Vagina (tissue), 2 donors: ENCODE results near the gene RYR1. TPM values are rescaled to one million over a fixed set of nuclear protein-coding genes. Genes with fewer than 3 reads are reported as not detected.
A peak's percentile ranks its signal among the peaks of the same experiment; 100 is the strongest.

Source experiments
- DNase-seq, 2 donors: peaks; one replicate each; pipeline ENCODE4 v3.0.0-alpha.2; 2017; ENCODE audit errors: extremely low spot score in 2 of 2
- H3K27ac ChIP-seq: fragments of 200-600 bp; sonication (generic); one replicate; pipeline ENCODE4 v1.5.1; 2019
- H3K27me3 ChIP-seq: fragments of 200-600 bp; sonication (generic); one replicate; pipeline ENCODE4 v1.5.1; 2019
- H3K36me3 ChIP-seq, 2 donors: fragments of 200-600 bp; sonication (generic); one replicate each; pipeline ENCODE4 v1.5.1; 2017 to 2019
- H3K4me1 ChIP-seq: fragments of 200-600 bp; sonication (generic); one replicate; pipeline ENCODE4 v1.5.1; 2019
- H3K4me3 ChIP-seq, 2 donors: fragments of 200-600 bp; sonication (generic); 1 replicate in 1 of 2; 2 replicates in 1 of 2; pipeline ENCODE4 v1.5.1; 2016 to 2019
- H3K9me3 ChIP-seq: fragments of 200-600 bp; sonication (generic); one replicate; pipeline ENCODE4 v1.5.1; 2019
- POLR2A ChIP-seq, 2 donors: fragments of 450-650 bp; IDR thresholded peaks; one replicate each; pipeline ENCODE4 v1.6.1; 2017; ENCODE audit warnings: antibody characterized with exemption in 2 of 2, mild to moderate bottlenecking in 2 of 2, moderate library complexity in 2 of 2
- POLR2AphosphoS5 ChIP-seq, 2 donors: sonication (generic); formaldehyde crosslinking; IDR thresholded peaks; one replicate each; pipeline ENCODE4 v1.9.0; 2017; ENCODE audit warnings: antibody characterized with exemption in 2 of 2, mild to moderate bottlenecking in 2 of 2, low read depth in 1 of 2; ENCODE audit not compliant: insufficient read depth in 1 of 2
- intact Hi-C: fragments of 100-400 bp; cut with DNase I; formaldehyde crosslinking; loops from one replicate; pipeline ENCODE4 v1.15.1; 2023
- total RNA-seq: library from RNA; depleted of rRNA; stranded (reverse); fragments of >200 nt; gene quantifications from one replicate; pipeline ENCODE4 v1.2.3, GENCODE V29; 2016
- TF ChIP-seq, protein P1 (sequence below), 3 experiments: fragments of 450-650 bp in 2 of 3; fragments of 200-600 bp in 1 of 3; sonication (generic) in 1 of 3; IDR thresholded peaks; one replicate each; pipeline ENCODE4 v1.5.1; 2017 to 2019; ENCODE audit warnings: antibody characterized with exemption in 3 of 3, mild to moderate bottlenecking in 2 of 3, moderate library complexity in 2 of 3

The RYR1 gene
- total RNA-seq, 1 donor from 2014 or later: 1.5 TPM

DNA sequence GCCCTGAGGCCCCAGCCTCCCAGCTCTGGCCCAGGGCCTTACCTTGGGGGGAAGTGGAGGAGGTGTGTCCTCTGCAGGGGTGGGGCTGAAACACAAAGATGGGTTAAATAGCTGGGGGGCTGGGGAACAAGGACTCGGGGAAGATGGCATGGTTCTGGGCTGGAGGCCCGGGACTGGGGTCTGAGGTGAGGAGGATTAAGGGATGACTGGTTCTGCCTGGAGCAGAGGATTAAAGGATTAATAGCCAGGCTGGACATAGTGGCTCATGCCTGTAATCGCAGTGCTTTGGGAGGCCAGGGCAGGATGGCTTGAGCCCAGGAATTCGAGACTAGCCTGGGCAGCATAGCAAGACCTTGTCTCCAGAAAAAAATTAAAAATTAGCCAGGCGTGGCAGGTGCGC lies 172.6 kb downstream of the RYR1 start:
- H3K36me3 ChIP-seq: no peaks in the 10 kb centered on the region
- H3K27me3 ChIP-seq: no peaks in the 10 kb centered on the region
- no peak for DNase-seq
- intact Hi-C loops: no loop called here
- H3K4me3 ChIP-seq: no peak overlapping the region
- H3K4me1 ChIP-seq: no peaks in the 10 kb centered on the region
- no peaks in the 10 kb centered on the region for H3K9me3 ChIP-seq
- TF ChIP-seq, protein P1, sequence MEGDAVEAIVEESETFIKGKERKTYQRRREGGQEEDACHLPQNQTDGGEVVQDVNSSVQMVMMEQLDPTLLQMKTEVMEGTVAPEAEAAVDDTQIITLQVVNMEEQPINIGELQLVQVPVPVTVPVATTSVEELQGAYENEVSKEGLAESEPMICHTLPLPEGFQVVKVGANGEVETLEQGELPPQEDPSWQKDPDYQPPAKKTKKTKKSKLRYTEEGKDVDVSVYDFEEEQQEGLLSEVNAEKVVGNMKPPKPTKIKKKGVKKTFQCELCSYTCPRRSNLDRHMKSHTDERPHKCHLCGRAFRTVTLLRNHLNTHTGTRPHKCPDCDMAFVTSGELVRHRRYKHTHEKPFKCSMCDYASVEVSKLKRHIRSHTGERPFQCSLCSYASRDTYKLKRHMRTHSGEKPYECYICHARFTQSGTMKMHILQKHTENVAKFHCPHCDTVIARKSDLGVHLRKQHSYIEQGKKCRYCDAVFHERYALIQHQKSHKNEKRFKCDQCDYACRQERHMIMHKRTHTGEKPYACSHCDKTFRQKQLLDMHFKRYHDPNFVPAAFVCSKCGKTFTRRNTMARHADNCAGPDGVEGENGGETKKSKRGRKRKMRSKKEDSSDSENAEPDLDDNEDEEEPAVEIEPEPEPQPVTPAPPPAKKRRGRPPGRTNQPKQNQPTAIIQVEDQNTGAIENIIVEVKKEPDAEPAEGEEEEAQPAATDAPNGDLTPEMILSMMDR (IDR thresholded peaks at IDR 0.05): no peak
- TF ChIP-seq POLR2AphosphoS5 (IDR thresholded peaks at IDR 0.05; ENCODE audit: insufficient read depth in 1 of 2, low read depth in 1 of 2) (no peak), POLR2A (IDR thresholded peaks at IDR 0.05) (no peak)
- H3K27ac ChIP-seq: no peak overlapping the region

DNA sequence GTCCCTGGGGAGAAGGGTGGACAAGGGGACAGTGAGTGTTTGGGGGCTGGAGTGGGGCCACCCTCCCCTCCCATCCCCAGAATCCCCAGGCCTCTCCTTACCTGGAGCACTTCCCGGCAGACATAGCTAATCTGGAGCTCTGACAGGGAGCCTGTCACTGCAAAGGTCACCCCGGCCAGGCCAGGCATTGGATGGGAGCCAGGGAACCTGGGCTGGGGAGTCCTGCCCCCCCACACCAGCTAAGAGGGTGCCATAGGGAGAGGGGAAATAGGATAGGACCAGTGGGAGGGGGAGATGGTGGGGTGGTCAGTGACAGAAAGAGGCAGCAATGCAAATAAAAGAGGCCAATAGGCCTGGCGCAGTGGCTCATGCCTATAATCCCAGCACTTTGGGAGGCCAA lies 180.8 kb downstream of the RYR1 start:
- intact Hi-C loops: no loop called here

DNA sequence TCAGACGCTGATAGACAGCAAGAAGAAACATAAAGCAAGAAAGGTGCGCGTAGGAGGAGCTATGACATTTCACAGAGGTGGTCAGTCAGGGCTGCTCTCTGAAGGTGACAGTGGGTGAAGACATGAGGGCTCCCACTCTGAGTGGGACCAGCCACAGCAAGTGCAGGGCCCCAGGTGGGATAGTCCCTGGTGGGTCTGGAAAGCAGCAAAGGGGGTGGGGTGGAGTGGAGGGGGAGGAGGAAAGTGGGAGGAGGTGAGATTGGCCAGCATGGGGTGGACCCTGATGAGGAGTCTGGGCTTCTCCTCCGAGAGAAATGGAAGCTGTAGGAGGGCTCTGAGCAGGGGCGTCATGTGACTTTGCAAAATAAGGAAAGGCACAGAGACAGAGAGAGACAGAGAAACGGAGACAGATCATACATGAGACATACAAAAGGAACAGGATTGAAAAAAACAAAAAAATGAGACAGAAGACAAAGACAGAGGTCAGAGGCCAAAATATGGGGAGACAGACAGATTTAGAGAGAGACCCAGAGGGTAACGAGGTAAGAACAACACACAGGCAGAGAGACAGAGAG lies 181.6 kb downstream of the RYR1 start:
- H3K27me3 ChIP-seq: no peaks in the 10 kb centered on the region
- intact Hi-C loops: no loop called here
- H3K27ac ChIP-seq: no peak overlapping the region
- peaks cover 16% of the 10 kb centered on the region for H3K4me1 ChIP-seq
- no peak overlapping the region for H3K4me3 ChIP-seq
- H3K36me3 ChIP-seq: peaks cover 0 to under 1% of the 10 kb centered on the region in 2 donors
- no peak for DNase-seq
- no peak for TF ChIP-seq POLR2AphosphoS5 (IDR thresholded peaks at IDR 0.05; ENCODE audit: insufficient read depth in 1 of 2, low read depth in 1 of 2)
- TF ChIP-seq POLR2A (IDR thresholded peaks at IDR 0.05): no peak
- TF ChIP-seq, protein P1 (IDR thresholded peaks at IDR 0.05): no peak
- H3K9me3 ChIP-seq: no peaks in the 10 kb centered on the region

More for the DNA sequence above, 180.8 kb downstream of the RYR1 start:
- no peaks in the 10 kb centered on the region for H3K9me3 ChIP-seq
- no peak for TF ChIP-seq POLR2AphosphoS5 (IDR thresholded peaks at IDR 0.05; ENCODE audit: insufficient read depth in 1 of 2, low read depth in 1 of 2)
- TF ChIP-seq, protein P1 (IDR thresholded peaks at IDR 0.05): no peak
- TF ChIP-seq POLR2A (IDR thresholded peaks at IDR 0.05): no peak
- H3K4me1 ChIP-seq: peaks cover 8% of the 10 kb centered on the region
- no peaks in the 10 kb centered on the region for H3K27me3 ChIP-seq
- no peak overlapping the region for H3K27ac ChIP-seq
- H3K4me3 ChIP-seq: no peak overlapping the region
- H3K36me3 ChIP-seq: no peaks in the 10 kb centered on the region
- DNase-seq: no peak

DNA sequence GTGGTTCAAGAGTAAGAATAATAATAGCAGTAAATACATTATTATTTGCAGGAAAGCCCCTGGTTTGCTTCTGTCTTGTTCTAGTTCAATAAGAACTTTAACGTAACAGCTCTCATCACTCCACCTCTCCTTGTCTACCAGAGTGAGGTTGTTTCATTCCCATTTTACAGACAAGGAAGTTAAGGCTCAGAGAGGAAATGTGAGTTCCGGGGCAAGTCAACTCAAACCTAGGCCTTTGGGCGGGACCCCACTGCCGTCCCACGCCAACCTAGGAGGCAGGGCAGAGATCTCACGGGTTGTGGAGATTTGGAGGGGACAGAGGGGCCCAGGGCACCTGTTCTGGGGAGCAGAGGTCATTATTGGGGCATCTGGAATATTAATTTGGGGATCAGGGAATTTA lies 182.8 kb downstream of the RYR1 start:
- Histone ChIP-seq H3K4me1 (peaks cover 20% of the 10 kb centered on the region), H3K27ac (no peak overlapping the region), H3K36me3 (peaks cover 0 to 13% of the 10 kb centered on the region in 2 donors), H3K27me3 (no peaks in the 10 kb centered on the region), H3K4me3 (no peak overlapping the region), H3K9me3 (no peaks in the 10 kb centered on the region)
- no peak for DNase-seq
- TF ChIP-seq POLR2A (IDR thresholded peaks at IDR 0.05): no peak
- TF ChIP-seq, protein P1 (IDR thresholded peaks at IDR 0.05): no peak
- intact Hi-C loops: no loop called here

DNA sequence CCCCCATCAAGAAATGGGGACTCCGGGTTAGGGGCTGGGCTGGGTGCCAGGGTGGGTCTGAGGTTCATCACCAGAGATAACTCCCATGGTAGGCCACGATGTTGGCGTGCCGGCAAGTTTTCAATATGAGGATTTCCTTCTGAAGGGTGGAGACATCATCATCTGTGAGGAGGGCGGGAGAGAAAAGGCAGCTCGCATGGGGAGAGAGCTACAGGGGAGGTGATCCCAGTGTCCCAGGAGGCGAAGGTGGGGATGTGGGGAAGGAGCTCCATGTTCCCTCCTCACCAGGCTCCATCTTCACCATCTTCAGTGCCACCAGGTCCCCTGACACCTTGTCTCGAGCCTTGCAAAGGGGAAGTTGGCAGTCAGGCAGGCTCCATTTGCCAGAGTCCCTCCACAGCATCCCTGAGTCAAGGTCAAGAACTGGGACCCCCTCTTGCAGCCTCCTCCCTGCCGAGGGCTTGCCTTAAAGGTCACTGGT lies 183.8 kb downstream of the RYR1 start:
- no peak for TF ChIP-seq POLR2A (IDR thresholded peaks at IDR 0.05)
- peak overlapping the region; percentile 82 to 98 for H3K4me3 ChIP-seq
- H3K9me3 ChIP-seq: no peaks in the 10 kb centered on the region
- intact Hi-C loops: no loop called here
- H3K4me1 ChIP-seq: peaks cover 20% of the 10 kb centered on the region
- no peak overlapping the region for H3K27ac ChIP-seq
- H3K36me3 ChIP-seq: peaks cover 0 to 23% of the 10 kb centered on the region in 2 donors
- H3K27me3 ChIP-seq: no peaks in the 10 kb centered on the region
- no peak for DNase-seq
